ENCODE data around the gene NUPR1. TPM values are rescaled to one million over a fixed set of nuclear protein-coding genes. Genes with fewer than 3 reads are reported as not detected.

The NUPR1 gene
- total RNA-seq, 2 experiments from 2014 or later: not detected

GRCh38 chr16:28575446-28576109 is 36.8 kb upstream of the NUPR1 start:
- no peaks in the 10 kb centered on the region for H3K9me3 ChIP-seq (ENCODE audit: low read length)
- H4K20me1 ChIP-seq (ENCODE audit: insufficient read depth, low read length): no peaks in the 10 kb centered on the region
- H3K4me1 ChIP-seq (ENCODE audit: insufficient read depth, low read length, poor library complexity, severe bottlenecking): no peaks in the 10 kb centered on the region
- POLR2A ChIA-PET: no interaction called here
- intact Hi-C loops (cut with micrococcal nuclease; ENCODE audit: unreplicated experiment): no loop called here
- TF ChIP-seq EZH2phosphoT487 (IDR thresholded peaks at IDR 0.05; ENCODE audit: borderline replicate concordance, low read depth, low read length) (no peak), CTCF (conservative IDR thresholded peaks at IDR 0.05; ENCODE audit: low read length) (no peak)
- no peaks in the 10 kb centered on the region for H3K9me2 ChIP-seq (ENCODE audit: insufficient read depth, low read length)
- H2AFZ ChIP-seq (ENCODE audit: low read length): no peak overlapping the region
- no peak overlapping the region for H3K4me2 ChIP-seq (ENCODE audit: low read length)
- no peak overlapping the region for H3K4me3 ChIP-seq (ENCODE audit: low read depth, low read length, poor library complexity, severe bottlenecking)
- no peak overlapping the region for H3K27ac ChIP-seq (ENCODE audit: low read depth, low read length, poor library complexity, severe bottlenecking)
- no peak for DNase-seq (ENCODE audit: low spot score)
- CTCF ChIA-PET (ENCODE audit: unreplicated experiment): no interaction called here
- no TSS peak for BruUV-seq (replicated peaks)
- H3K79me2 ChIP-seq (ENCODE audit: insufficient read depth, low read depth, low read length): no peaks in the 10 kb centered on the region
- peaks cover 10% of the 10 kb centered on the region; the same call in 1 of the 2 replicates for H3K36me3 ChIP-seq (ENCODE audit: insufficient read depth, low read length)

- no peak for DNase-seq (ENCODE audit: low spot score)
- no peak for TF ChIP-seq CTCF (conservative IDR thresholded peaks at IDR 0.05; ENCODE audit: low read length)
- TF ChIP-seq EZH2phosphoT487 (IDR thresholded peaks at IDR 0.05; ENCODE audit: borderline replicate concordance, low read depth, low read length): no peak
- no TSS peak for BruUV-seq (replicated peaks)
- no peaks in the 10 kb centered on the region for H3K79me2 ChIP-seq (ENCODE audit: insufficient read depth, low read depth, low read length)
- intact Hi-C loops (cut with micrococcal nuclease; ENCODE audit: unreplicated experiment): no loop called here
- CTCF ChIA-PET (ENCODE audit: unreplicated experiment): no interaction called here
- no peak overlapping the region for H3K27ac ChIP-seq (ENCODE audit: low read depth, low read length, poor library complexity, severe bottlenecking)
- POLR2A ChIA-PET: no interaction called here
- H2AFZ ChIP-seq (ENCODE audit: low read length): no peak overlapping the region
- H3K4me2 ChIP-seq (ENCODE audit: low read length): no peak overlapping the region
- no peaks in the 10 kb centered on the region for H3K9me2 ChIP-seq (ENCODE audit: insufficient read depth, low read length)
- no peaks in the 10 kb centered on the region for H3K4me1 ChIP-seq (ENCODE audit: insufficient read depth, low read length, poor library complexity, severe bottlenecking)
- H3K4me3 ChIP-seq (ENCODE audit: low read depth, low read length, poor library complexity, severe bottlenecking): no peak overlapping the region
- no peaks in the 10 kb centered on the region for H4K20me1 ChIP-seq (ENCODE audit: insufficient read depth, low read length)
- peaks cover 6% of the 10 kb centered on the region; the same call in 1 of the 2 replicates for H3K36me3 ChIP-seq (ENCODE audit: insufficient read depth, low read length)
- no peaks in the 10 kb centered on the region for H3K9me3 ChIP-seq (ENCODE audit: low read length)
Observed at GRCh38 chr16:28574925-28575324, 36.2 kb upstream of the NUPR1 start.
